ENCODE results near the gene SMIM45.

Gene SMIM45

GRCh38 chr22:41983513-41984405, 31.8 kb downstream of the SMIM45 start:
- Histone ChIP-seq H3K4me3 (no peak overlapping the region), H3K4me1 (ENCODE audit: low read depth) (no peaks in the 10 kb centered on the region), H3K36me3 (ENCODE audit: low read depth) (no peaks in the 10 kb centered on the region), H3K9me3 (no peaks in the 10 kb centered on the region)
- intact Hi-C loops (cut with DNase I, micrococcal nuclease) = no loop called here
- peak; percentile 43 for ATAC-seq
- DNase-seq = no peak
- TF ChIP-seq, protein P1, sequence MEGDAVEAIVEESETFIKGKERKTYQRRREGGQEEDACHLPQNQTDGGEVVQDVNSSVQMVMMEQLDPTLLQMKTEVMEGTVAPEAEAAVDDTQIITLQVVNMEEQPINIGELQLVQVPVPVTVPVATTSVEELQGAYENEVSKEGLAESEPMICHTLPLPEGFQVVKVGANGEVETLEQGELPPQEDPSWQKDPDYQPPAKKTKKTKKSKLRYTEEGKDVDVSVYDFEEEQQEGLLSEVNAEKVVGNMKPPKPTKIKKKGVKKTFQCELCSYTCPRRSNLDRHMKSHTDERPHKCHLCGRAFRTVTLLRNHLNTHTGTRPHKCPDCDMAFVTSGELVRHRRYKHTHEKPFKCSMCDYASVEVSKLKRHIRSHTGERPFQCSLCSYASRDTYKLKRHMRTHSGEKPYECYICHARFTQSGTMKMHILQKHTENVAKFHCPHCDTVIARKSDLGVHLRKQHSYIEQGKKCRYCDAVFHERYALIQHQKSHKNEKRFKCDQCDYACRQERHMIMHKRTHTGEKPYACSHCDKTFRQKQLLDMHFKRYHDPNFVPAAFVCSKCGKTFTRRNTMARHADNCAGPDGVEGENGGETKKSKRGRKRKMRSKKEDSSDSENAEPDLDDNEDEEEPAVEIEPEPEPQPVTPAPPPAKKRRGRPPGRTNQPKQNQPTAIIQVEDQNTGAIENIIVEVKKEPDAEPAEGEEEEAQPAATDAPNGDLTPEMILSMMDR (IDR thresholded peaks at IDR 0.05) = no peak

DNA sequence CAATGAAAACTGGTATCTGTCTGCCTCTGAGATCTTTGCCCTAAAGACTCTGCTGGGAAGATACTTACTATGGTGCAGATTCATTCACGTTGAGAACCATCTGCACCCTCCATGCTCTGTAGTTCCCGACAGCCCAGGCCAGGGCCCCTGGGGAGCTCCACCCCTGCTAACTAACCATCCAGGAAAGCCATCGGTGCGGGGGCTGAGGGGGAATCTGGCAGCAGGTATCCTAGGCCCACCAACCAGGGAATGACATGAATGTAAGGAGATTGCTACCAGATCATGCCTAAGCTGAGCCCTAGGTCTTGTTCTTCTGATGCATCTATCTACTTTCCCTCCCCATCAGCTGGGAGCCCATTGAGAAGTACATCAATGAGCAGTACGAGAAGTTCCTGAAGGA, 35.3 kb downstream of the SMIM45 start:
- DNase-seq (no peak), ATAC-seq (no peak)
- H3K4me1 ChIP-seq (ENCODE audit: low read depth) = no peaks in the 10 kb centered on the region
- intact Hi-C loops (cut with DNase I, micrococcal nuclease) = no loop called here
- no peak overlapping the region for H3K4me3 ChIP-seq
- TF ChIP-seq, protein P1 (IDR thresholded peaks at IDR 0.05) = no peak
- no peaks in the 10 kb centered on the region for H3K36me3 ChIP-seq (ENCODE audit: low read depth)
- no peaks in the 10 kb centered on the region for H3K9me3 ChIP-seq

- Histone ChIP-seq H3K4me1 (ENCODE audit: low read depth) (no peaks in the 10 kb centered on the region), H3K9me3 (no peaks in the 10 kb centered on the region), H3K36me3 (ENCODE audit: low read depth) (no peaks in the 10 kb centered on the region), H3K4me3 (no peak overlapping the region)
- TF ChIP-seq, protein P1 (IDR thresholded peaks at IDR 0.05) = no peak
- intact Hi-C loops (cut with DNase I, micrococcal nuclease) = no loop called here
- ATAC-seq (no peak), DNase-seq (no peak)
Measured at GRCh38 chr22:41989246-41989645, 37.3 kb downstream of the SMIM45 start.

- Histone ChIP-seq H3K4me1 (ENCODE audit: low read depth) (no peaks in the 10 kb centered on the region), H3K36me3 (ENCODE audit: low read depth) (no peaks in the 10 kb centered on the region), H3K9me3 (no peaks in the 10 kb centered on the region), H3K4me3 (no peak overlapping the region)
- intact Hi-C loops (cut with DNase I, micrococcal nuclease) = no loop called here
- DNase-seq (no peak), ATAC-seq (no peak)
- TF ChIP-seq, protein P1 (IDR thresholded peaks at IDR 0.05) = no peak
Measured at GRCh38 chr22:41991111-41991510, 39.2 kb downstream of the SMIM45 start.

DNA sequence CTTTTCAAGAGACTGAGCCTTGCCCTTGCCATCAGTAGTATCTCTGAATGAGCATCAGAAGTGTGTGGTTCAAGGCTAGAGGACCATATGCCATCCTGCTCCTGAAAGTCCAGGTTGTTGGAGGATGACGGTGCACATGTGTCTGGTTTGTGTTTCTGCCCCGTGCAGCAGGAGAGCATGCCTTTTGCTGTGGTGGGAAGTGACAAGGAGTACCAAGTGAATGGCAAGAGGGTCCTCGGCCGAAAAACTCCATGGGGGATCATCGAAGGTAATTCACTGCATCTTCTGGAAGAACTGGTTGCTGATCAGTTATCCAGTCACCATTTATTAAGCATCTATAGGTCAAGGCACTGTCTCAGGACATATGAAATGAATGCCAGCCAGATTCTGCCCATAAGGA, 40.5 kb downstream of the SMIM45 start:
- no peaks in the 10 kb centered on the region for H3K9me3 ChIP-seq
- no peaks in the 10 kb centered on the region for H3K4me1 ChIP-seq (ENCODE audit: low read depth)
- TF ChIP-seq, protein P1 (IDR thresholded peaks at IDR 0.05) = no peak
- no peak for ATAC-seq
- H3K4me3 ChIP-seq = no peak overlapping the region
- intact Hi-C loops (cut with DNase I, micrococcal nuclease) = no loop called here
- no peaks in the 10 kb centered on the region for H3K36me3 ChIP-seq (ENCODE audit: low read depth)
- no peak for DNase-seq
